Neural crest cell (in vitro differentiated cells): Measurements from ENCODE around the gene LRRC9. TPM values are rescaled to one million over a fixed set of nuclear protein-coding genes. Genes with fewer than 3 reads are reported as not detected.

ENCODE experiments used
- DNase-seq: peaks from one replicate; pipeline ENCODE4 v3.0.0; 2021; ENCODE audit warnings: low read depth, mixed read lengths, low spot score
- H3K27ac Mint-ChIP-seq: one replicate; pipeline ENCODE4 v1.8.0; 2021; ENCODE audit warnings: mild to moderate bottlenecking, mixed read lengths; ENCODE audit not compliant: unreplicated experiment
- H3K27me3 Mint-ChIP-seq: 2 replicates; pipeline ENCODE4 v1.8.0; 2021; ENCODE audit warnings: low read depth, mild to moderate bottlenecking, mixed read lengths
- H3K36me3 Mint-ChIP-seq: 2 replicates; pipeline ENCODE4 v1.8.0; 2021; ENCODE audit warnings: low read depth, mild to moderate bottlenecking, mixed read lengths
- H3K4me1 Mint-ChIP-seq: 2 replicates; pipeline ENCODE4 v1.8.0; 2021; ENCODE audit warnings: mixed read lengths
- H3K4me3 Mint-ChIP-seq: one replicate; pipeline ENCODE4 v1.8.0; 2021; ENCODE audit warnings: mild to moderate bottlenecking, mixed read lengths
- H3K9me3 Mint-ChIP-seq: 2 replicates; pipeline ENCODE4 v1.8.0; 2021; ENCODE audit warnings: mixed read lengths
- CTCF ChIP-seq: fragments of 200-600 bp; sonication (generic); conservative IDR thresholded peaks from 2 replicates; pipeline ENCODE4 v1.5.0; 2021; ENCODE audit warnings: antibody characterized with exemption, mild to moderate bottlenecking
- total RNA-seq: library from RNA; stranded (reverse); gene quantifications from 2 replicates; pipeline ENCODE4 v1.2.1, GENCODE V29; 2021

LRRC9 gene
- total RNA-seq, 1 donor from 2014 or later, result 1.0 TPM

- peaks cover 28% of the 10 kb centered on the region for H3K36me3 Mint-ChIP-seq
- DNase-seq, result no peak
- no peak overlapping the region for H3K27ac Mint-ChIP-seq
- no peak for TF ChIP-seq CTCF
- no peaks in the 10 kb centered on the region for H3K9me3 Mint-ChIP-seq
- no peaks in the 10 kb centered on the region for H3K27me3 Mint-ChIP-seq
- peaks cover 16% of the 10 kb centered on the region for H3K4me1 Mint-ChIP-seq
- H3K4me3 Mint-ChIP-seq, result no peak overlapping the region
Observed at GRCh38 chr14:60101786-60102185, 181.8 kb downstream of the LRRC9 start.

GRCh38 chr14:60102389-60102788 lies 182.4 kb downstream of the LRRC9 start:
- Mint-ChIP-seq H3K27me3 (no peaks in the 10 kb centered on the region), H3K9me3 (no peaks in the 10 kb centered on the region), H3K4me1 (peaks cover 16% of the 10 kb centered on the region), H3K4me3 (no peak overlapping the region), H3K27ac (no peak overlapping the region), H3K36me3 (peaks cover 25% of the 10 kb centered on the region)
- DNase-seq, result no peak
- no peak for TF ChIP-seq CTCF

GRCh38 chr14:60106339-60106738 lies 186.4 kb downstream of the LRRC9 start:
- no peaks in the 10 kb centered on the region for H3K27me3 Mint-ChIP-seq
- no peak overlapping the region for H3K27ac Mint-ChIP-seq
- H3K9me3 Mint-ChIP-seq, result peaks cover 4% of the 10 kb centered on the region
- TF ChIP-seq CTCF, result no peak
- H3K36me3 Mint-ChIP-seq, result peaks cover 36% of the 10 kb centered on the region
- H3K4me1 Mint-ChIP-seq, result peaks cover 12% of the 10 kb centered on the region
- no peak for DNase-seq
- no peak overlapping the region for H3K4me3 Mint-ChIP-seq

GRCh38 chr14:60107477-60107876 lies 187.5 kb downstream of the LRRC9 start:
- Mint-ChIP-seq H3K36me3 (peaks cover 34% of the 10 kb centered on the region), H3K4me1 (peaks cover 7% of the 10 kb centered on the region), H3K9me3 (peaks cover 4% of the 10 kb centered on the region), H3K4me3 (no peak overlapping the region), H3K27me3 (no peaks in the 10 kb centered on the region), H3K27ac (no peak overlapping the region)
- no peak for DNase-seq
- no peak for TF ChIP-seq CTCF

GRCh38 chr14:60111732-60112131 lies 191.8 kb downstream of the LRRC9 start:
- Mint-ChIP-seq H3K27me3 (no peaks in the 10 kb centered on the region), H3K36me3 (peaks cover 28% of the 10 kb centered on the region), H3K4me1 (no peaks in the 10 kb centered on the region), H3K27ac (no peak overlapping the region), H3K4me3 (no peak overlapping the region), H3K9me3 (peaks cover 4% of the 10 kb centered on the region)
- no peak for TF ChIP-seq CTCF
- DNase-seq, result no peak

Other genes starting within 250 kb of the LRRC9 start
- gene RTN1, start 49.4 kb upstream of the LRRC9 start, total RNA-seq, result 14.9 and 18.0 TPM in 2 replicates
- 79.6 and 84.6 TPM in 2 replicates for gene PCNX4, start 171.8 kb downstream of the LRRC9 start, total RNA-seq
- gene DHRS7, start 245.3 kb downstream of the LRRC9 start, total RNA-seq, result 38.9 and 41.7 TPM in 2 replicates